Testis (tissue), 3 donors: ENCODE results near the gene TBC1D22A. TPM values are rescaled to one million over a fixed set of nuclear protein-coding genes. Genes with fewer than 3 reads are reported as not detected.
A peak's percentile ranks its signal among the peaks of the same experiment; 100 is the strongest.

Experiments
- DNase-seq: peaks from one replicate; pipeline ENCODE4 v3.0.0-alpha.2; 2019
- H3K27ac ChIP-seq, 2 donors: fragments of 200-600 bp; sonication (generic); one replicate each; pipeline ENCODE4 v1.5.1; 2019
- H3K27me3 ChIP-seq: fragments of 200-600 bp; sonication (generic); one replicate; pipeline ENCODE4 v1.5.1; 2019
- H3K36me3 ChIP-seq: fragments of 200-600 bp; sonication (generic); one replicate; pipeline ENCODE4 v1.5.1; 2017; ENCODE audit warnings: low read depth; ENCODE audit errors: missing control alignments
- H3K4me1 ChIP-seq: fragments of 200-600 bp; sonication (generic); one replicate; pipeline ENCODE4 v1.5.1; 2019
- H3K4me3 ChIP-seq, 2 donors: fragments of 200-600 bp; sonication (generic); one replicate each; pipeline ENCODE4 v1.5.1; 2017 to 2019
- H3K9me3 ChIP-seq: fragments of 200-600 bp; sonication (generic); one replicate; pipeline ENCODE4 v1.5.1; 2017
- CTCF ChIP-seq, 3 experiments: fragments of 450-650 bp in 2 of 3; fragments of 200-600 bp in 1 of 3; sonication (generic) in 1 of 3; IDR thresholded peaks; one replicate each; pipeline ENCODE4 v1.5.1; 2016 to 2019; ENCODE audit warnings: antibody characterized with exemption in 3 of 3, mild to moderate bottlenecking in 2 of 3, moderate library complexity in 1 of 3
- POLR2A ChIP-seq: fragments of 450-650 bp; IDR thresholded peaks from one replicate; pipeline ENCODE4 v1.6.1; 2017; ENCODE audit warnings: antibody characterized with exemption, mild to moderate bottlenecking, moderate library complexity
- WGBS, 2 donors: methylation state at CpG; one replicate each; pipeline ENCODE4 v1.1.5; 2018; 5-methylcytosine and 5-hydroxymethylcytosine counted together
- intact Hi-C: fragments of 100-400 bp; cut with DNase I; formaldehyde crosslinking; loops from one replicate; pipeline ENCODE4 v1.15.1; 2023; ENCODE audit warnings: low total_unique reads
- polyA plus RNA-seq: library from polyadenylated mRNA; stranded (reverse); fragments of 350-450 nt; fragmentation: Illumina TruSeq; extraction: RNeasy Lipid Tissue Mini Kit (QIAGEN cat#74804); gene quantifications from one replicate; pipeline ENCODE4 v1.2.3, GENCODE V29; 2014; ENCODE audit warnings: low read depth, low replicate concordance; ENCODE audit not compliant: insufficient read depth
- total RNA-seq, 2 donors: library from RNA; depleted of rRNA; stranded (reverse); fragments of >200 nt; gene quantifications; one replicate each; pipeline ENCODE4 v1.2.3, GENCODE V29; 2016

Gene TBC1D22A
- total and polyA plus RNA-seq, 3 donors from 2014 or later, result 16.6 to 32.8 (median 28.5) TPM

- no peaks in the 10 kb centered on the region for H3K36me3 ChIP-seq
- H3K4me3 ChIP-seq, result peak overlapping the region in 1 of 2 donors; percentile 20
- 23 to 37% methylated on average over 25 to 28 of the region's 29 CpGs for WGBS, 2 donors
- H3K27ac ChIP-seq, result no peak overlapping the region
- no peaks in the 10 kb centered on the region for H3K9me3 ChIP-seq
- intact Hi-C loops, result no loop called here
- TF ChIP-seq POLR2A (no peak), CTCF (IDR thresholded peaks at IDR 0.05) (no peak)
- H3K27me3 ChIP-seq, result no peaks in the 10 kb centered on the region
- H3K4me1 ChIP-seq, result peaks cover 11% of the 10 kb centered on the region
- DNase-seq, result peak; percentile 47
Observed at GRCh38 chr22:47090591-47091245, 328.3 kb downstream of the TBC1D22A start.

GRCh38 chr22:47091246-47091651 is 328.8 kb downstream of the TBC1D22A start:
- Histone ChIP-seq H3K4me1 (peaks cover 11% of the 10 kb centered on the region), H3K36me3 (no peaks in the 10 kb centered on the region), H3K27me3 (no peaks in the 10 kb centered on the region), H3K9me3 (no peaks in the 10 kb centered on the region), H3K4me3 (peak overlapping the region in 1 of 2 donors; percentile 20), H3K27ac (no peak overlapping the region)
- TF ChIP-seq POLR2A (no peak), CTCF (IDR thresholded peaks at IDR 0.05) (no peak)
- DNase-seq, result peak; percentile 38
- WGBS, 2 donors, result 29 to 48% methylated on average over 21 of the region's 21 CpGs
- intact Hi-C loops, result no loop called here

GRCh38 chr22:47091921-47092700 is 329.7 kb downstream of the TBC1D22A start:
- intact Hi-C loops, result no loop called here
- WGBS, 2 donors, result 93 to 97% methylated on average over 16 of the region's 16 CpGs
- no peaks in the 10 kb centered on the region for H3K27me3 ChIP-seq

GRCh38 chr22:47092896-47093311 is 330.5 kb downstream of the TBC1D22A start:
- intact Hi-C loops, result no loop called here
- Histone ChIP-seq H3K4me3 (no peak overlapping the region), H3K36me3 (no peaks in the 10 kb centered on the region), H3K4me1 (peaks cover 11% of the 10 kb centered on the region), H3K27me3 (no peaks in the 10 kb centered on the region), H3K27ac (no peak overlapping the region), H3K9me3 (no peaks in the 10 kb centered on the region)
- peak; percentile 24 for DNase-seq
- TF ChIP-seq POLR2A (no peak), CTCF (IDR thresholded peaks at IDR 0.05) (no peak)
- WGBS, 2 donors, result 71 to 83% methylated on average over 9 of the region's 9 CpGs

More at GRCh38 chr22:47091921-47092700, 329.7 kb downstream of the TBC1D22A start:
- Histone ChIP-seq H3K27ac (no peak overlapping the region), H3K4me1 (peaks cover 11% of the 10 kb centered on the region), H3K9me3 (no peaks in the 10 kb centered on the region), H3K4me3 (no peak overlapping the region), H3K36me3 (no peaks in the 10 kb centered on the region)
- no peak for TF ChIP-seq CTCF (IDR thresholded peaks at IDR 0.05)
- no peak for TF ChIP-seq POLR2A
- no peak for DNase-seq
